CD14-positive monocyte (primary cell): ENCODE data around the gene CHID1. TPM values are rescaled to one million over a fixed set of nuclear protein-coding genes. Genes with fewer than 3 reads are reported as not detected.

ENCODE experiments used
- DNase-seq, 3 donors: peaks; one replicate each; pipeline ENCODE4 v3.0.0-alpha.2; 2011 to 2022
- H2AFZ ChIP-seq: 2 replicates; pipeline ENCODE4 v1.6.0; 2012; ENCODE audit warnings: mild to moderate bottlenecking, low read depth, low read length, inconsistent platforms; ENCODE audit not compliant: insufficient read depth, poor library complexity, severe bottlenecking
- H3K27ac ChIP-seq, 2 donors: 1 replicate in 1 of 2; 2 replicates in 1 of 2; pipeline ENCODE4 v1.5.1; 2012 to 2013; ENCODE audit warnings: low read length in 2 of 2, control low read depth in 1 of 2, inconsistent platforms in 1 of 2, low read depth in 1 of 2, mild to moderate bottlenecking in 1 of 2
- H3K27me3 ChIP-seq, 2 donors: one replicate each; pipeline versions ENCODE4 v1.6.0 to v1.6.1; 2011 to 2013; ENCODE audit warnings: low read length in 2 of 2; ENCODE audit not compliant: control insufficient read depth in 2 of 2, insufficient read depth in 2 of 2
- H3K36me3 ChIP-seq, 2 donors: replicated peaks in 1 of 2; 1 replicate in 1 of 2; 2 replicates in 1 of 2; pipeline versions ENCODE4 v1.5.1 to v1.6.1; 2012 to 2013; ENCODE audit warnings: low read length in 2 of 2, control low read depth in 1 of 2, inconsistent platforms in 1 of 2, mild to moderate bottlenecking in 1 of 2; ENCODE audit not compliant: insufficient read depth in 2 of 2, control insufficient read depth in 1 of 2
- H3K4me1 ChIP-seq, 2 donors: 1 replicate in 1 of 2; 2 replicates in 1 of 2; pipeline versions ENCODE4 v1.5.1 to v1.6.1; 2012 to 2013; ENCODE audit warnings: low read length in 2 of 2, control low read depth in 1 of 2, inconsistent platforms in 1 of 2, mild to moderate bottlenecking in 1 of 2, moderate library complexity in 1 of 2; ENCODE audit not compliant: insufficient read depth in 2 of 2, control insufficient read depth in 1 of 2
- H3K4me2 ChIP-seq: replicated peaks from 2 replicates; pipeline ENCODE3; 2012; ENCODE audit warnings: low read length, moderate library complexity, mild to moderate bottlenecking; ENCODE audit not compliant: poor library complexity, severe bottlenecking; ENCODE audit errors: extremely low read depth
- H3K4me3 ChIP-seq, 3 experiments: fragments of 200-600 bp in 1 of 3; sonication (generic) in 1 of 3; replicated peaks in 1 of 3; 1 replicate in 2 of 3; 2 replicates in 1 of 3; pipeline ENCODE4 v1.5.1; 2011 to 2013; ENCODE audit warnings: low read length in 3 of 3, mild to moderate bottlenecking in 3 of 3, control low read depth in 2 of 3, low read depth in 2 of 3, inconsistent platforms in 1 of 3, moderate library complexity in 1 of 3
- H3K79me2 ChIP-seq: 2 replicates; pipeline ENCODE4 v1.6.0; 2012; ENCODE audit warnings: mild to moderate bottlenecking, control low read depth, inconsistent platforms, low read length, moderate library complexity; ENCODE audit not compliant: insufficient read depth
- H3K9ac ChIP-seq: 2 replicates; pipeline ENCODE4 v1.6.0; 2017; ENCODE audit warnings: low read length, mild to moderate bottlenecking; ENCODE audit not compliant: insufficient read depth, poor library complexity, severe bottlenecking
- H3K9me3 ChIP-seq, 2 donors: replicated peaks in 1 of 2; 1 replicate in 1 of 2; 2 replicates in 1 of 2; pipeline versions ENCODE4 v1.5.1 to v1.6.1; 2012 to 2013; ENCODE audit warnings: low read length in 2 of 2, control low read depth in 1 of 2; ENCODE audit not compliant: control insufficient read depth in 1 of 2, insufficient read depth in 1 of 2
- H4K20me1 ChIP-seq: 2 replicates; pipeline ENCODE4 v1.6.0; 2012; ENCODE audit warnings: mild to moderate bottlenecking, low read length, control low read depth, moderate library complexity; ENCODE audit not compliant: insufficient read depth
- H3K27ac Mint-ChIP-seq, 7 donors: one replicate each; pipeline ENCODE4 v1.8.0; 2020; ENCODE audit warnings: mild to moderate bottlenecking in 7 of 7, mixed read lengths in 7 of 7, moderate library complexity in 6 of 7, inconsistent platforms in 2 of 7
- H3K27me3 Mint-ChIP-seq, 3 donors: one replicate each; pipeline ENCODE4 v1.8.0; 2021 to 2022; ENCODE audit warnings: low read depth in 3 of 3, mild to moderate bottlenecking in 3 of 3, mixed read lengths in 3 of 3, moderate library complexity in 3 of 3, inconsistent platforms in 1 of 3
- H3K36me3 Mint-ChIP-seq, 2 donors: one replicate each; pipeline ENCODE4 v1.8.0; 2020; ENCODE audit warnings: mixed read lengths in 2 of 2, inconsistent platforms in 1 of 2, mild to moderate bottlenecking in 1 of 2
- H3K4me1 Mint-ChIP-seq: one replicate; pipeline ENCODE4 v1.8.0; 2020; ENCODE audit warnings: mild to moderate bottlenecking, mixed read lengths
- H3K4me3 Mint-ChIP-seq, 2 donors: one replicate each; pipeline ENCODE4 v1.8.0; 2020; ENCODE audit warnings: mild to moderate bottlenecking in 2 of 2, mixed read lengths in 2 of 2, moderate library complexity in 1 of 2
- H3K9me3 Mint-ChIP-seq, 7 donors: one replicate each; pipeline ENCODE4 v1.8.0; 2020 to 2022; ENCODE audit warnings: mixed read lengths in 7 of 7, mild to moderate bottlenecking in 6 of 7, moderate library complexity in 6 of 7, inconsistent platforms in 2 of 7
- CTCF ChIP-seq: fragments of 200-600 bp; IDR thresholded peaks from one replicate; pipeline ENCODE4 v1.8.0; 2022; ENCODE audit warnings: antibody characterized with exemption, mild to moderate bottlenecking
- WGBS: methylation state at CpG from one replicate; pipeline ENCODE4 v1.1.5; 2013; ENCODE audit warnings: missing lambda C conversion rate; ENCODE audit not compliant: insufficient coverage; 5-methylcytosine and 5-hydroxymethylcytosine counted together
- intact Hi-C, 2 donors: fragments of 100-400 bp; cut with micrococcal nuclease; formaldehyde crosslinking; loops; one replicate each; pipeline versions ENCODE4 v1.15.0 to v1.15.1; 2023
- polyA plus RNA-seq, 3 donors: library from polyadenylated mRNA; depleted of rRNA in 1 of 3; unstranded in 2 of 3; stranded (reverse) in 1 of 3; fragments of 300-500 nt in 2 of 3; fragments of >200 nt in 1 of 3; fragmentation: Illumina TruSeq in 2 of 3; gene quantifications; 1 replicate in 2 of 3; 2 replicates in 1 of 3; pipeline ENCODE4 v1.2.3, GENCODE V29; 2012 to 2021

CHID1 gene
- polyA plus RNA-seq, 3 donors, result 23.2 to 45.4 (median 45.0) TPM

- Histone ChIP-seq H3K36me3 (peaks cover 33 to 36% of the 10 kb centered on the region in 2 donors), H3K79me2 (peaks cover 23% of the 10 kb centered on the region), H3K4me2 (peak overlapping the region; percentile 91), H4K20me1 (peaks cover 86% of the 10 kb centered on the region), H3K9ac (peak overlapping the region; percentile 49), H3K4me1 (peaks cover 50 to 53% of the 10 kb centered on the region in 2 donors), H2AFZ (no peak overlapping the region), H3K4me3 (peak overlapping the region; percentile 1 to 85 (median 18)), H3K9me3 (no peaks in the 10 kb centered on the region), H3K27me3 (peaks cover 10 to 38% of the 10 kb centered on the region in 2 donors), H3K27ac (peak overlapping the region in 1 of 2 donors; percentile 71)
- DNase-seq, result peak; percentile 74 to 88 (median 75)
- Mint-ChIP-seq H3K9me3 (peaks cover 0 to 14% (median 1%) of the 10 kb centered on the region in 7 donors), H3K36me3 (peaks cover 34% of the 10 kb centered on the region in 2 donors), H3K27ac (peak overlapping the region in 6 of 7 donors; percentile 75 to 95 (median 88)), H3K27me3 (peaks cover 20 to 53% (median 26%) of the 10 kb centered on the region in 3 donors), H3K4me1 (peaks cover 46% of the 10 kb centered on the region), H3K4me3 (peak overlapping the region; percentile 84 to 87)
- 18% methylated on average over 25 of the region's 31 CpGs for WGBS
- no peak for TF ChIP-seq CTCF
- intact Hi-C loops, result loop anchor here in 1 of 2 donors (2.0 kb wide), 1 partner anchor 14 kb away; no protein-coding TSS in a partner anchor
Observed at GRCh38 chr11:834371-835316, 76.0 kb downstream of the CHID1 start.

GRCh38 chr11:833849-834311, 76.7 kb downstream of the CHID1 start:
- Mint-ChIP-seq H3K4me3 (peak overlapping the region; percentile 84 to 87), H3K27ac (peak overlapping the region; percentile 63 to 95 (median 86)), H3K27me3 (peaks cover 27 to 61% (median 33%) of the 10 kb centered on the region in 3 donors), H3K4me1 (peaks cover 52% of the 10 kb centered on the region), H3K9me3 (peaks cover 0 to 17% (median 1%) of the 10 kb centered on the region in 7 donors), H3K36me3 (peaks cover 26 to 27% of the 10 kb centered on the region in 2 donors)
- H3K4me2 ChIP-seq, result peak overlapping the region; percentile 91
- H3K27me3 ChIP-seq, result peaks cover 10 to 46% of the 10 kb centered on the region in 2 donors
- H3K36me3 ChIP-seq, result peaks cover 26 to 29% of the 10 kb centered on the region in 2 donors
- H3K9ac ChIP-seq, result peak overlapping the region; percentile 66
- H3K79me2 ChIP-seq, result peaks cover 21% of the 10 kb centered on the region
- no peak for TF ChIP-seq CTCF
- WGBS, result 60% methylated on average over 2 of the region's 9 CpGs
- DNase-seq, result no peak
- no peaks in the 10 kb centered on the region for H3K9me3 ChIP-seq
- peak overlapping the region in 1 of 2 donors; percentile 71 for H3K27ac ChIP-seq
- H4K20me1 ChIP-seq, result peaks cover 78% of the 10 kb centered on the region
- intact Hi-C loops, result loop anchor here in 1 of 2 donors (2.0 kb wide), 1 partner anchor 13 kb away; no protein-coding TSS in a partner anchor
- H3K4me3 ChIP-seq, result peak overlapping the region; percentile 47 to 85 (median 56)
- peaks cover 57 to 61% of the 10 kb centered on the region in 2 donors for H3K4me1 ChIP-seq
- H2AFZ ChIP-seq, result no peak overlapping the region
